Measurements from ENCODE around the gene CYTL1.

Gene CYTL1

GRCh38 chr4:4981827-4982226 lies 37.4 kb downstream of the CYTL1 start:
- H3K27me3 ChIP-seq (ENCODE audit: control insufficient read depth in 5 of 5, insufficient read depth in 4 of 5, low read length in 5 of 5) = no peaks in the 10 kb centered on the region
- no peak overlapping the region for H3K9ac ChIP-seq (ENCODE audit: low read length in 5 of 5)
- H3K9me3 ChIP-seq (ENCODE audit: control insufficient read depth in 5 of 5, low read length in 5 of 5) = no peaks in the 10 kb centered on the region
- H3K4me3 ChIP-seq (ENCODE audit: low read depth in 1 of 5, low read length in 5 of 5) = no peak overlapping the region
- no peaks in the 10 kb centered on the region for H3K36me3 ChIP-seq (ENCODE audit: control insufficient read depth in 5 of 5, insufficient read depth in 5 of 5, low read length in 5 of 5)
- no peak overlapping the region for H3K27ac ChIP-seq (ENCODE audit: low read depth, low read length)
- H3K4me1 ChIP-seq (ENCODE audit: control insufficient read depth in 5 of 5, insufficient read depth in 5 of 5, low read length in 5 of 5) = peaks cover 3 to 24% (median 20%) of the 10 kb centered on the region in 5 donors

- Histone ChIP-seq H3K9ac (ENCODE audit: low read length in 5 of 5) (no peak overlapping the region), H3K27me3 (ENCODE audit: control insufficient read depth in 5 of 5, insufficient read depth in 4 of 5, low read length in 5 of 5) (no peaks in the 10 kb centered on the region), H3K36me3 (ENCODE audit: control insufficient read depth in 5 of 5, insufficient read depth in 5 of 5, low read length in 5 of 5) (no peaks in the 10 kb centered on the region), H3K4me3 (ENCODE audit: low read depth in 1 of 5, low read length in 5 of 5) (no peak overlapping the region), H3K27ac (ENCODE audit: low read depth, low read length) (peak overlapping the region; percentile 38), H3K4me1 (ENCODE audit: control insufficient read depth in 5 of 5, insufficient read depth in 5 of 5, low read length in 5 of 5) (peaks cover 3 to 24% (median 20%) of the 10 kb centered on the region in 5 donors), H3K9me3 (ENCODE audit: control insufficient read depth in 5 of 5, low read length in 5 of 5) (no peaks in the 10 kb centered on the region)
Observed at GRCh38 chr4:4981427-4981826, 37.8 kb downstream of the CYTL1 start.

DNA sequence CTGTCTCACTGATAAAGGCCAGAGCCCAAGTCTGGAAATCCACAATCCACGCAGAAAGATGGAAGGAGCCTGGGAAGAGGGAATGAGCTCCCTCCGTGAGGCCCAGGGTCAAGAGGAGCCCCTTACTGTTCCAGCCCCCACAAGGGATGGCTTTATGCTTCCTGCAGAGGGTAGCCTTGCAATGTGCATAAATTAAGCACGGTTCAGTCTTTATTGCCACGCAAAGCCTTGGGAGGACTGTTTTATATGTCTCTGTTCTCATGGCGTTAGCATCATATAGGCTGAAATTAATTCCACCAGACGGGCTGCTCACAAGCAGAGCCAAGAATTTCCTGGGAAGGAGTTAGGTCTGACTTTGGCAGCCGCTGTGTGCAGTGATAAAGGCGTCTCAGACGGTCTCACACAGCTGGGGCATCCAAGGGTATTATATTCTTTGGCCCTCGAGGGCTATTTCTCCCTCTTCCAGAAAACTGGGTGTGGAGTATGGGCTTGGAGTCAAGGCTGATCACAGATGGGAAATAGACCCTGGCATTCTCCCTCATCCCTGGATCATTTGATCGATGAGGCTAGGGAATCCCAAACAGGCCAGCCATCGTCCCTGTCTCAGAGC lies 38.5 kb downstream of the CYTL1 start:
- Histone ChIP-seq H3K27me3 (ENCODE audit: control insufficient read depth in 5 of 5, insufficient read depth in 4 of 5, low read length in 5 of 5) (no peaks in the 10 kb centered on the region), H3K9me3 (ENCODE audit: control insufficient read depth in 5 of 5, low read length in 5 of 5) (no peaks in the 10 kb centered on the region), H3K36me3 (ENCODE audit: control insufficient read depth in 5 of 5, insufficient read depth in 5 of 5, low read length in 5 of 5) (no peaks in the 10 kb centered on the region), H3K4me3 (ENCODE audit: low read depth in 1 of 5, low read length in 5 of 5) (no peak overlapping the region), H3K27ac (ENCODE audit: low read depth, low read length) (peak overlapping the region; percentile 38), H3K9ac (ENCODE audit: low read length in 5 of 5) (no peak overlapping the region), H3K4me1 (ENCODE audit: control insufficient read depth in 5 of 5, insufficient read depth in 5 of 5, low read length in 5 of 5) (peaks cover 3 to 20% (median 20%) of the 10 kb centered on the region in 5 donors)

- peaks cover 3 to 20% (median 15%) of the 10 kb centered on the region in 5 donors for H3K4me1 ChIP-seq (ENCODE audit: control insufficient read depth in 5 of 5, insufficient read depth in 5 of 5, low read length in 5 of 5)
- H3K27ac ChIP-seq (ENCODE audit: low read depth, low read length) = no peak overlapping the region
- H3K9ac ChIP-seq (ENCODE audit: low read length in 5 of 5) = no peak overlapping the region
- H3K9me3 ChIP-seq (ENCODE audit: control insufficient read depth in 5 of 5, low read length in 5 of 5) = peaks cover 0 to 2% (median 0%) of the 10 kb centered on the region in 5 donors
- H3K36me3 ChIP-seq (ENCODE audit: control insufficient read depth in 5 of 5, insufficient read depth in 5 of 5, low read length in 5 of 5) = no peaks in the 10 kb centered on the region
- no peaks in the 10 kb centered on the region for H3K27me3 ChIP-seq (ENCODE audit: control insufficient read depth in 5 of 5, insufficient read depth in 4 of 5, low read length in 5 of 5)
- no peak overlapping the region for H3K4me3 ChIP-seq (ENCODE audit: low read depth in 1 of 5, low read length in 5 of 5)
Observed at GRCh38 chr4:4979971-4980370, 39.3 kb downstream of the CYTL1 start.

- Histone ChIP-seq H3K36me3 (ENCODE audit: control insufficient read depth in 5 of 5, insufficient read depth in 5 of 5, low read length in 5 of 5) (no peaks in the 10 kb centered on the region), H3K9ac (ENCODE audit: low read length in 5 of 5) (no peak overlapping the region), H3K9me3 (ENCODE audit: control insufficient read depth in 5 of 5, low read length in 5 of 5) (peaks cover 0 to 8% (median 0%) of the 10 kb centered on the region in 5 donors), H3K27ac (ENCODE audit: low read depth, low read length) (no peak overlapping the region), H3K4me1 (ENCODE audit: control insufficient read depth in 5 of 5, insufficient read depth in 5 of 5, low read length in 5 of 5) (peaks cover 0 to 4% (median 3%) of the 10 kb centered on the region in 5 donors), H3K27me3 (ENCODE audit: control insufficient read depth in 5 of 5, insufficient read depth in 4 of 5, low read length in 5 of 5) (no peaks in the 10 kb centered on the region), H3K4me3 (ENCODE audit: low read depth in 1 of 5, low read length in 5 of 5) (no peak overlapping the region)
Observed at GRCh38 chr4:4974727-4975126, 44.5 kb downstream of the CYTL1 start.

GRCh38 chr4:4971796-4972195 lies 47.5 kb downstream of the CYTL1 start:
- Histone ChIP-seq H3K4me1 (ENCODE audit: control insufficient read depth in 5 of 5, insufficient read depth in 5 of 5, low read length in 5 of 5) (peaks cover 8 to 25% (median 20%) of the 10 kb centered on the region in 5 donors), H3K27me3 (ENCODE audit: control insufficient read depth in 5 of 5, insufficient read depth in 4 of 5, low read length in 5 of 5) (no peaks in the 10 kb centered on the region), H3K27ac (ENCODE audit: low read depth, low read length) (no peak overlapping the region), H3K4me3 (ENCODE audit: low read depth in 1 of 5, low read length in 5 of 5) (no peak overlapping the region), H3K9me3 (ENCODE audit: control insufficient read depth in 5 of 5, low read length in 5 of 5) (peaks cover 0 to 8% (median 0%) of the 10 kb centered on the region in 5 donors), H3K9ac (ENCODE audit: low read length in 5 of 5) (no peak overlapping the region), H3K36me3 (ENCODE audit: control insufficient read depth in 5 of 5, insufficient read depth in 5 of 5, low read length in 5 of 5) (no peaks in the 10 kb centered on the region)

GRCh38 chr4:4969298-4969697 lies 50.0 kb downstream of the CYTL1 start:
- H3K9ac ChIP-seq (ENCODE audit: low read length in 5 of 5) = peak overlapping the region in 1 of 5 donors; percentile 57
- peaks cover 8 to 25% (median 20%) of the 10 kb centered on the region in 5 donors for H3K4me1 ChIP-seq (ENCODE audit: control insufficient read depth in 5 of 5, insufficient read depth in 5 of 5, low read length in 5 of 5)
- H3K4me3 ChIP-seq (ENCODE audit: low read depth in 1 of 5, low read length in 5 of 5) = no peak overlapping the region
- peaks cover 0 to under 1% (median 0%) of the 10 kb centered on the region in 5 donors for H3K9me3 ChIP-seq (ENCODE audit: control insufficient read depth in 5 of 5, low read length in 5 of 5)
- H3K27me3 ChIP-seq (ENCODE audit: control insufficient read depth in 5 of 5, insufficient read depth in 4 of 5, low read length in 5 of 5) = no peaks in the 10 kb centered on the region
- no peaks in the 10 kb centered on the region for H3K36me3 ChIP-seq (ENCODE audit: control insufficient read depth in 5 of 5, insufficient read depth in 5 of 5, low read length in 5 of 5)
- H3K27ac ChIP-seq (ENCODE audit: low read depth, low read length) = peak overlapping the region; percentile 75

- Histone ChIP-seq H3K27ac (ENCODE audit: low read depth, low read length) (peak overlapping the region; percentile 75), H3K36me3 (ENCODE audit: control insufficient read depth in 5 of 5, insufficient read depth in 5 of 5, low read length in 5 of 5) (no peaks in the 10 kb centered on the region), H3K9ac (ENCODE audit: low read length in 5 of 5) (no peak overlapping the region), H3K9me3 (ENCODE audit: control insufficient read depth in 5 of 5, low read length in 5 of 5) (peaks cover 0 to 7% (median 5%) of the 10 kb centered on the region in 5 donors), H3K4me3 (ENCODE audit: low read depth in 1 of 5, low read length in 5 of 5) (no peak overlapping the region), H3K4me1 (ENCODE audit: control insufficient read depth in 5 of 5, insufficient read depth in 5 of 5, low read length in 5 of 5) (peaks cover 8 to 25% (median 20%) of the 10 kb centered on the region in 5 donors), H3K27me3 (ENCODE audit: control insufficient read depth in 5 of 5, insufficient read depth in 4 of 5, low read length in 5 of 5) (no peaks in the 10 kb centered on the region)
Observed at GRCh38 chr4:4968161-4968725, 51.0 kb downstream of the CYTL1 start.
